Keratinocyte (primary cell): ENCODE data around the gene TMEM50B. TPM values are rescaled to one million over a fixed set of nuclear protein-coding genes. Genes with fewer than 3 reads are reported as not detected.
A peak's percentile ranks its signal among the peaks of the same experiment; 100 is the strongest.

Experiments used
- DNase-seq: peaks from one replicate; pipeline ENCODE4 v3.0.0-alpha.2; 2011; ENCODE audit warnings: low read depth, missing footprints, low spot score
- FAIRE-seq: peaks from 2 replicates; lab custom pipeline; 2011; peaks lifted over from hg19 to GRCh38; lab: Jason Lieb, UNC
- H2AFZ ChIP-seq: 2 replicates; pipeline ENCODE4 v1.6.0; 2012; ENCODE audit warnings: low read length, control low read depth, inconsistent platforms; ENCODE audit not compliant: control insufficient read depth
- H3K27ac ChIP-seq: 2 replicates; pipeline ENCODE4 v1.5.1; 2011; ENCODE audit warnings: low read length; ENCODE audit not compliant: control insufficient read depth, insufficient read depth
- H3K27me3 ChIP-seq: 3 replicates; pipeline ENCODE4 v1.6.0; 2011; ENCODE audit warnings: low read length; ENCODE audit not compliant: control insufficient read depth, insufficient read depth; ENCODE audit errors: extremely low read depth
- H3K36me3 ChIP-seq, 2 experiments: 2 replicates in 1 of 2; 3 replicates in 1 of 2; pipeline ENCODE4 v1.5.1; 2011; ENCODE audit warnings: low read length in 2 of 2, mild to moderate bottlenecking in 1 of 2; ENCODE audit not compliant: control insufficient read depth in 2 of 2, insufficient read depth in 2 of 2; ENCODE audit errors: extremely low read depth in 1 of 2
- H3K4me1 ChIP-seq: 3 replicates; pipeline ENCODE4 v1.5.1; 2011; ENCODE audit warnings: low read length; ENCODE audit not compliant: control insufficient read depth, insufficient read depth; ENCODE audit errors: extremely low read depth
- H3K4me2 ChIP-seq: 3 replicates; pipeline ENCODE4 v1.6.0; 2011; ENCODE audit warnings: low read depth, low read length; ENCODE audit not compliant: control insufficient read depth, insufficient read depth; ENCODE audit errors: extremely low read depth
- H3K4me3 ChIP-seq, 3 experiments: fragments of 200-600 bp in 1 of 3; sonication (generic) in 1 of 3; 2 replicates in 2 of 3; 3 replicates in 1 of 3; pipeline ENCODE4 v1.5.1; 2011 to 2016; ENCODE audit warnings: low read length in 3 of 3, mild to moderate bottlenecking in 3 of 3, control low read depth in 2 of 3, inconsistent platforms in 1 of 3, low read depth in 1 of 3, mixed read lengths in 1 of 3, mixed run types in 1 of 3, moderate library complexity in 1 of 3; ENCODE audit not compliant: control insufficient read depth in 2 of 3, insufficient read depth in 2 of 3; ENCODE audit errors: extremely low read depth in 1 of 3
- H3K79me2 ChIP-seq: 2 replicates; pipeline ENCODE4 v1.6.0; 2012; ENCODE audit warnings: low read length; ENCODE audit not compliant: control insufficient read depth, insufficient read depth
- H3K9ac ChIP-seq: 3 replicates; pipeline ENCODE4 v1.6.0; 2011; ENCODE audit warnings: low read length; ENCODE audit not compliant: control insufficient read depth, insufficient read depth; ENCODE audit errors: extremely low read depth
- H3K9me1 ChIP-seq: 3 replicates; pipeline ENCODE4 v1.6.0; 2011; ENCODE audit warnings: low read length; ENCODE audit not compliant: control insufficient read depth, insufficient read depth; ENCODE audit errors: extremely low read depth
- H3K9me3 ChIP-seq: 2 replicates; pipeline ENCODE4 v1.5.1; 2012; ENCODE audit warnings: low read depth, low read length; ENCODE audit not compliant: control insufficient read depth
- H4K20me1 ChIP-seq: 3 replicates; pipeline ENCODE4 v1.6.0; 2011; ENCODE audit warnings: low read length; ENCODE audit not compliant: control insufficient read depth, insufficient read depth; ENCODE audit errors: extremely low read depth
- EZH2 ChIP-seq: IDR thresholded peaks from one replicate; pipeline ENCODE4 v1.6.1; 2012; ENCODE audit warnings: inconsistent platforms, mild to moderate bottlenecking, low read length, moderate library complexity
- dilution Hi-C: fragments of 300-500 bp; cut with MboI; formaldehyde crosslinking; loops from one replicate; pipeline ENCODE4 v1.7.0; 2020; ENCODE audit warnings: low sequenced_read_pairs; ENCODE audit not compliant: extremely low pct_ligation_motif_present
- polyA plus RNA-seq, 5 experiments: library from polyadenylated mRNA; depleted of rRNA in 3 of 5; stranded (reverse) in 3 of 5; stranded (forward) in 1 of 5; unstranded in 1 of 5; fragments of >200 nt; gene quantifications; 1 replicate in 1 of 5; 2 replicates in 3 of 5; 3 replicates in 1 of 5; pipeline versions ENCODE4 v1.2.1 to v1.2.3, GENCODE V29; 2011 to 2012; ENCODE audit warnings: missing spikeins in 2 of 5, low read depth in 1 of 5, low replicate concordance in 1 of 5
- TF ChIP-seq, protein P1 (sequence below), 3 experiments: IDR thresholded peaks in 1 of 3; conservative IDR thresholded peaks in 1 of 3; optimal IDR thresholded peaks in 1 of 3; 2 replicates in 2 of 3; 3 replicates in 1 of 3; pipeline versions ENCODE3 to v1.5.1; 2011; ENCODE audit warnings: low read length in 3 of 3, mild to moderate bottlenecking in 3 of 3, moderate library complexity in 2 of 3, control low read depth in 1 of 3, inconsistent platforms in 1 of 3; ENCODE audit not compliant: insufficient read depth in 2 of 3; ENCODE audit errors: extremely low read depth in 1 of 3

The TMEM50B gene
- polyA plus RNA-seq, 1 donor (not counting 4 experiments of a cell fraction or from before 2014, with no cell fraction given) = 39.7 TPM

DNA sequence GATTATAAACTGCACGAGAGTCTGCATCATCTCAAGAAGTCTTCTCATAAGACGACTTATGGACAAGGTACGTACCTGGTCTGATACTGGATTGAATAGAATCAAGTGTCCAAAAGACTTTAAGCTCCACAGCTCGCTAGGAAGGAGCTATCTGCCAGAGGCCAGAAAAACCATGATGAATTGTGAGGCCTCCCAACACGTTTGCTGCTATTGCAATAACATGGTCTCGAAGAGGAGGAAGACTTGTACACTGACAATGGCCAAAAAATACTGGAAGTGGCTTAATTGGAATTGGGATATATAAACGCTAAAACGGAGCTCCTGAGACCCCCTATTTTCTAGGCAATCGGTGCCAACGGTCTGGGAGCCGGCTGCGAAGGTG, 11.2 kb upstream of the TMEM50B start:
- Histone ChIP-seq H3K27me3 (peaks cover 1% of the 10 kb centered on the region), H3K4me2 (peak overlapping the region; percentile 92), H3K9me1 (no peaks in the 10 kb centered on the region), H3K79me2 (no peaks in the 10 kb centered on the region), H4K20me1 (no peaks in the 10 kb centered on the region), H3K4me3 (peak overlapping the region; percentile 76 to 91 (median 88)), H3K36me3 (no peaks in the 10 kb centered on the region), H2AFZ (peak overlapping the region; percentile 99), H3K4me1 (peaks cover 4% of the 10 kb centered on the region), H3K9me3 (no peaks in the 10 kb centered on the region), H3K9ac (peak overlapping the region; percentile 88), H3K27ac (peak overlapping the region; percentile 76)
- FAIRE-seq (peak; percentile 5), DNase-seq (no peak)
- dilution Hi-C loops = no loop called here
- TF ChIP-seq, protein P1, sequence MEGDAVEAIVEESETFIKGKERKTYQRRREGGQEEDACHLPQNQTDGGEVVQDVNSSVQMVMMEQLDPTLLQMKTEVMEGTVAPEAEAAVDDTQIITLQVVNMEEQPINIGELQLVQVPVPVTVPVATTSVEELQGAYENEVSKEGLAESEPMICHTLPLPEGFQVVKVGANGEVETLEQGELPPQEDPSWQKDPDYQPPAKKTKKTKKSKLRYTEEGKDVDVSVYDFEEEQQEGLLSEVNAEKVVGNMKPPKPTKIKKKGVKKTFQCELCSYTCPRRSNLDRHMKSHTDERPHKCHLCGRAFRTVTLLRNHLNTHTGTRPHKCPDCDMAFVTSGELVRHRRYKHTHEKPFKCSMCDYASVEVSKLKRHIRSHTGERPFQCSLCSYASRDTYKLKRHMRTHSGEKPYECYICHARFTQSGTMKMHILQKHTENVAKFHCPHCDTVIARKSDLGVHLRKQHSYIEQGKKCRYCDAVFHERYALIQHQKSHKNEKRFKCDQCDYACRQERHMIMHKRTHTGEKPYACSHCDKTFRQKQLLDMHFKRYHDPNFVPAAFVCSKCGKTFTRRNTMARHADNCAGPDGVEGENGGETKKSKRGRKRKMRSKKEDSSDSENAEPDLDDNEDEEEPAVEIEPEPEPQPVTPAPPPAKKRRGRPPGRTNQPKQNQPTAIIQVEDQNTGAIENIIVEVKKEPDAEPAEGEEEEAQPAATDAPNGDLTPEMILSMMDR (optimal IDR thresholded peaks at IDR 0.05 in 1 of 3, IDR thresholded peaks at IDR 0.05 in 1 of 3, conservative IDR thresholded peaks at IDR 0.05 in 1 of 3; ENCODE audit: extremely low read depth in 1 of 3, insufficient read depth in 2 of 3, low read length in 3 of 3) = no peak
- TF ChIP-seq EZH2 = no peak

DNA sequence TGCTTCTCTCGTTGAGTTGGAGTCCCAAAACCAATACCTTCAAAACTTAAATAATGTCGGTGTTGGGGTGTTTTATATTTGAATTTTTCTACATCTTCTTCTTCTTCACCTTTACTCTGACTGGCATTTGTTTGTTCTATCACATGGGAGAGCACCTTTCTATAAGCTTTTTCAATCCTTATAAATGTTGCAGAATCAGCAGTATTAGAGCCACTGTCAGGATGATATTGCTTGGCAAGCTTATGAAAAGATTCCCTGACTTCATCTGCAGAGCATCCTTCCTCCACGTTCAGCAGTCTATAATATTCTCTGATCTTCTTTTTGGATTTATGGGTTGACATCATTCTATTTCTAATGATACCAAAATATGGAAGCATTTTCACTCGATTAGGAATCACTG, 9.2 kb upstream of the TMEM50B start:
- H3K9me3 ChIP-seq = no peaks in the 10 kb centered on the region
- H3K9ac ChIP-seq = no peak overlapping the region
- TF ChIP-seq, protein P1 (optimal IDR thresholded peaks at IDR 0.05 in 1 of 3, IDR thresholded peaks at IDR 0.05 in 1 of 3, conservative IDR thresholded peaks at IDR 0.05 in 1 of 3; ENCODE audit: extremely low read depth in 1 of 3, insufficient read depth in 2 of 3, low read length in 3 of 3) = no peak

More for the DNA sequence above, 9.2 kb upstream of the TMEM50B start:
- no peaks in the 10 kb centered on the region for H3K79me2 ChIP-seq
- dilution Hi-C loops = no loop called here
- no peak overlapping the region for H3K4me2 ChIP-seq
- no peak overlapping the region for H3K27ac ChIP-seq
- peaks cover 4% of the 10 kb centered on the region for H3K4me1 ChIP-seq
- H3K36me3 ChIP-seq = no peaks in the 10 kb centered on the region
- no peak for DNase-seq
- H3K9me1 ChIP-seq = no peaks in the 10 kb centered on the region
- H3K4me3 ChIP-seq = no peak overlapping the region
- H2AFZ ChIP-seq = no peak overlapping the region
- no peaks in the 10 kb centered on the region for H4K20me1 ChIP-seq
- FAIRE-seq = no peak
- H3K27me3 ChIP-seq = no peaks in the 10 kb centered on the region
